ENCODE measurements around the gene DDX21.

- TF ChIP-seq GATA2 (IDR thresholded peaks at IDR 0.05; ENCODE audit: low read depth, low read length) = no peak
- TF ChIP-seq GATA3 (IDR thresholded peaks at IDR 0.05; ENCODE audit: low read depth, low read length) = no peak
These were observed 17.1 kb upstream of the DDX21 start for GRCh38 chr10:68938884-68939283.

Measured in SH-SY5Y (cell line).